Cerebellar nuclear complex (tissue), 1 donor: ENCODE data around the gene ADAMTS9.
"Not testable (repeated sequence)": the region's sequence is repeated elsewhere in the genome, so short reads cannot be mapped to it uniquely, and the experiment has no call there.

Source experiments
- DNase-seq, 2 experiments: peaks; one replicate each; lab custom pipeline; 2025; lab: John Stamatoyannopoulos, UW

The ADAMTS9 gene

GRCh38 chr3:64574194-64574593 lies 113.6 kb downstream of the ADAMTS9 start:
- no peak for DNase-seq

GRCh38 chr3:64571982-64572381 lies 115.8 kb downstream of the ADAMTS9 start:
- no peak for DNase-seq

- DNase-seq: no peak
These were observed 118.8 kb downstream of the ADAMTS9 start for GRCh38 chr3:64568895-64569517.

GRCh38 chr3:64566859-64567258 lies 120.9 kb downstream of the ADAMTS9 start:
- no peak for DNase-seq

GRCh38 chr3:64563751-64564150 lies 124.0 kb downstream of the ADAMTS9 start:
- DNase-seq: no peak

GRCh38 chr3:64561868-64562267 lies 125.9 kb downstream of the ADAMTS9 start:
- no peak for DNase-seq

- no peak for DNase-seq
These were observed 126.4 kb downstream of the ADAMTS9 start for GRCh38 chr3:64561325-64561843.

- no peak for DNase-seq
These were observed 127.0 kb downstream of the ADAMTS9 start for GRCh38 chr3:64560791-64561190.

- DNase-seq: no peak
These were observed 128.2 kb downstream of the ADAMTS9 start for GRCh38 chr3:64559588-64559987.

- no peak for DNase-seq
These were observed 131.8 kb downstream of the ADAMTS9 start for GRCh38 chr3:64556046-64556445.

- DNase-seq: no peak
These were observed 132.4 kb downstream of the ADAMTS9 start for GRCh38 chr3:64555351-64555750.

- DNase-seq: no peak
These were observed 133.5 kb downstream of the ADAMTS9 start for GRCh38 chr3:64554096-64554920.

GRCh38 chr3:64552966-64553365 lies 134.8 kb downstream of the ADAMTS9 start:
- DNase-seq: no peak

GRCh38 chr3:64552160-64552559 lies 135.6 kb downstream of the ADAMTS9 start:
- DNase-seq: no peak

GRCh38 chr3:64551697-64552096 lies 136.1 kb downstream of the ADAMTS9 start:
- DNase-seq: no peak

- DNase-seq: no peak
These were observed 137.1 kb downstream of the ADAMTS9 start for GRCh38 chr3:64550745-64551144.

GRCh38 chr3:64549869-64550268 lies 137.9 kb downstream of the ADAMTS9 start:
- DNase-seq: no peak

- DNase-seq: no peak
These were observed 139.5 kb downstream of the ADAMTS9 start for GRCh38 chr3:64548200-64548889.

GRCh38 chr3:64546856-64547255 lies 140.9 kb downstream of the ADAMTS9 start:
- no peak for DNase-seq

GRCh38 chr3:64545239-64545638 lies 142.6 kb downstream of the ADAMTS9 start:
- DNase-seq: not testable (repeated sequence)

- DNase-seq: no peak
These were observed 146.0 kb downstream of the ADAMTS9 start for GRCh38 chr3:64541803-64542202.

- no peak for DNase-seq
These were observed 148.2 kb downstream of the ADAMTS9 start for GRCh38 chr3:64539451-64540196.
